ENCODE data around the gene THOC7.

DNA sequence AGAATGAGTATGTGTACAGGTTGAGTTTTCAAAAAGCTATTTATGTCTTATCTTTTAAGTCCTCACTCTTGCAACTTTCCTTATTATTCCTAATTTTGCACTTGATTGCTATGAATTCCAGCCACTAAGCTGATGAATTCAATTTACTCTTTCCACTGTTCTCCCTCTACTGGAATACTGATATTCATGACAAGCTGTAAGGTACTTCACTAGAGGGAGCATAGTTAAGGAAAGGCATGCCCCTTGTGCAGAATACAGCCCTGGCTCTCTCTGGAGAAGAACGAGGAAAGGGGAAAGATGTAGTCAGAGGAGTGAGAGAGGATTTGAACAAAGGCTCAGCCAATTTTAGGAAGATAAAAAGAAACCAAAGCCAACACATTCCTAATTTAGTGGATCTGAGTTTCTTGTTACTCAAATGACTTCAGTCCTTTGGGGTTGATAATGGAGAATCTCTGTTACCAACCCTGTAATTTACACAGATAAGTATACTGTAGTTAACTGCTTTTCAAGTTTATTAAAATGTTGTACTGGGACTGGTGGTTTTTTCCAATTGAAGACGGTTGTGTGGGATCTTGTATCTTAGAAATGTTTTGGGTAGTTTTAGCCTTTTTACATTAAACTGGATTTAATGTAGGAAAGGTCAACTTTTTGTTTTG is 44.6 kb upstream of the THOC7 start:
- TF ChIP-seq CTCF (IDR thresholded peaks at IDR 0.05) = no peak
- TF ChIP-seq POLR2A (IDR thresholded peaks at IDR 0.05) = no peak

Measured in suprapubic skin (tissue), 3 donors.